ENCODE measurements around the gene WAPL. TPM values are rescaled to one million over a fixed set of nuclear protein-coding genes. Genes with fewer than 3 reads are reported as not detected.

WAPL gene
- total and polyA plus RNA-seq, 9 of the 15 experiments (the other 6 are each of a cell fraction or from before 2014, with no cell fraction given) = 14.3 to 36.4 (median 25.3) TPM

DNA sequence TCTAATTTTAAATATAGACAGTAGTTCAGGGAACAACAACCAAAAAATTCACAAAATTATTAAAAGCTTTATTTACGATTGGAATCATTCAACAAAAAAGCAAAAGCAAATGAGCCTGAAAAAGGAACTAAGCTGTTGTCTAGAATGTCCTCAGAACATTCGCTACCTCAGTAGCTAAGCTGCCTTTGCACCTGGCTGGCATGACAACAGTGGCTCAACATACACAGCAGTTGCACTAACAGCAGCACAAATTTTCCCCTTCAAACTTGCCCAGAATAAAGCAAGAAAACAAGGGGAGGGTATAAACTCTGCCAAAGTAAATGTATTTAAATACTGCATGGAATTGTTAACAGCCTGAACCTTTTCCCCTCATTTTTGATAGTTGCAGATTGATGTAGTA lies 84.6 kb downstream of the WAPL start (continued):
- TF ChIP-seq BACH1 (tag; IDR thresholded peaks at IDR 0.05) = no peak
- TF ChIP-seq ZNF134 (CRISPR knock-in tag; conservative IDR thresholded peaks at IDR 0.05) = no peak
- no peak for TF ChIP-seq EP400 (IDR thresholded peaks at IDR 0.05)

DNA sequence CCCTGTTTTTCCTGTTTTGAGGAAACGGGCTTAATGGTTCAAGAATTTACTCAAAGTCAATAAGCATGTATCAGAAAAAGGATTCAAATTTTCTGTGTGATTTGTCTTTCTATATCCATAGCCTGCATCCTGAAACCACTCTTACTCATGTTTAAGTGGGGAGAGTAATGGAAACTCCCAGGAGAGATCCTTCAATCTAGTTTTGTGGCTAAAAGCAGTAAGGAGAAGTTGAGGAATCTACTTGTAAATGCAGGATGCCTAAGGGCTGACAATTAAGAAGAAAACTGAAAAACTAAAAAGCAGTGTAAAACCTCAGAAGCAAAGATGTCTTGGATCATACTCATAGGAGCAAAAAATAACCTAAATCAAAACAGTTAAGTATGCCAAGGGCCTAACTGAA lies 86.9 kb downstream of the WAPL start:
- TF ChIP-seq, protein P1, sequence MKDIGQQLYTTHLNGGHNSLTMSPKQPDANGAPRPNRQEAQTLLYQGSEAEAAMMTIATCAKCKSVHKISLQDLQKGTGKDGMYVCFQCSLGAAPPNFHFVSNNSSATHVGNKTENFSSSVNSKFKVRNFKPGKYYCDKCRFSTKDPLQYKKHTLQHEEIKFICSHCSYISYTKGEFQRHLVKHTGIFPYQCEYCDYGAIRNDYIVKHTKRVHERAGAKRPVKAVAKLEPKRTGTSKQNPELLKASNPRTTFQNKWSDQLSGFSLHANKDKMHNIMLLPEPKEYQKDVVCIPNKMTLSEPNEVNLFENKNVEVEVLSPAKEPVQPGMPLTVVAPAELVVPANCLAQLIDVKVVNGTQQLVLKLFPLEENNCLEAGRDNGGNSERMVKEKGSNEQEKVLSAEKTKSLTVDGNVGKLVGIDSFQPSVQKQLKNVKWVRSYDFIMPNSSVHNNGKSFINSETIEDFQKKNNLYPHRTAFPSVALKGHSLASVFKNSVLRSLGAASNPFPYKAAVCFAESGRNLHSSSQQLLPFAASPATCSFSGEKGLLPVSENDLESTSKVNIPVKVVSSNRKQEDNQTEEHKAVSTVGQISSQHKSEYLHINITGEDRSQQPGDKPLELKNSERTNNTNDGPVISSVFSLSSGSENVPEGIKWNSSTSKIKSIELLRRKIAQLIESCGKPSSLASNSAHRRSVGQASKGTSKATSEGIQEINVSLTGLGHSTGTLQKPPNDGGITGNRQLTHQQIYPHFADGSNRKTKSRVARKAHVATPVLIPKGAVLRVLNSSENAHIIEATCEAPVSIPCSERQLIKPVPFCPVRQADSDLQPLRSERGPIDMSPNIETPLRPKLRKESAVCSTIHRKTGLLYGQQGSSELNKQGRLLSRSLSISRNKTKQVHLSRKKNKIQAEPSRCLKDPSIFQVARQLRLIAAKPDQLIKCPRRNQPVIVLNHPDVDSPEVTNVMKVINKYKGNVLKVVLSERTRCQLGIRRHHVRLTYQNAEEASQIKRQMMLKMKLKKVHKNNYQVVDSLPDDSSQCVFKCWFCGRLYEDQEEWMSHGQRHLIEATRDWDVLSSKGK (CRISPR knock-in tag; IDR thresholded peaks at IDR 0.05) = no peak
- no peak for TF ChIP-seq ZNF175 (CRISPR knock-in tag; IDR thresholded peaks at IDR 0.05; ENCODE audit: low read depth)
- no peak for TF ChIP-seq DMBX1 (CRISPR knock-in tag; IDR thresholded peaks at IDR 0.05; ENCODE audit: borderline replicate concordance)
- TF ChIP-seq HMG20A (CRISPR knock-in tag; conservative IDR thresholded peaks at IDR 0.05) = no peak
- no peak for TF ChIP-seq ZNF830 (CRISPR knock-in tag; IDR thresholded peaks at IDR 0.05)
- no peak for TF ChIP-seq ZNF165 (CRISPR knock-in tag; IDR thresholded peaks at IDR 0.05; ENCODE audit: borderline replicate concordance)
- TF ChIP-seq, protein P2, sequence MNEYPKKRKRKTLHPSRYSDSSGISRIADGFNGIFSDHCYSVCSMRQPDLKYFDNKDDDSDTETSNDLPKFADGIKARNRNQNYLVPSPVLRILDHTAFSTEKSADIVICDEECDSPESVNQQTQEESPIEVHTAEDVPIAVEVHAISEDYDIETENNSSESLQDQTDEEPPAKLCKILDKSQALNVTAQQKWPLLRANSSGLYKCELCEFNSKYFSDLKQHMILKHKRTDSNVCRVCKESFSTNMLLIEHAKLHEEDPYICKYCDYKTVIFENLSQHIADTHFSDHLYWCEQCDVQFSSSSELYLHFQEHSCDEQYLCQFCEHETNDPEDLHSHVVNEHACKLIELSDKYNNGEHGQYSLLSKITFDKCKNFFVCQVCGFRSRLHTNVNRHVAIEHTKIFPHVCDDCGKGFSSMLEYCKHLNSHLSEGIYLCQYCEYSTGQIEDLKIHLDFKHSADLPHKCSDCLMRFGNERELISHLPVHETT (CRISPR knock-in tag; conservative IDR thresholded peaks at IDR 0.05 in 1 of 2, IDR thresholded peaks at IDR 0.05 in 1 of 2) = no peak
- no peak for TF ChIP-seq KDM4B (IDR thresholded peaks at IDR 0.05; ENCODE audit: borderline replicate concordance in 2 of 2, low read depth in 1 of 2)
- TF ChIP-seq, protein P3, sequence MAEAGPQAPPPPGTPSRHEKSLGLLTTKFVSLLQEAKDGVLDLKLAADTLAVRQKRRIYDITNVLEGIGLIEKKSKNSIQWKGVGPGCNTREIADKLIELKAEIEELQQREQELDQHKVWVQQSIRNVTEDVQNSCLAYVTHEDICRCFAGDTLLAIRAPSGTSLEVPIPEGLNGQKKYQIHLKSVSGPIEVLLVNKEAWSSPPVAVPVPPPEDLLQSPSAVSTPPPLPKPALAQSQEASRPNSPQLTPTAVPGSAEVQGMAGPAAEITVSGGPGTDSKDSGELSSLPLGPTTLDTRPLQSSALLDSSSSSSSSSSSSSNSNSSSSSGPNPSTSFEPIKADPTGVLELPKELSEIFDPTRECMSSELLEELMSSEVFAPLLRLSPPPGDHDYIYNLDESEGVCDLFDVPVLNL (CRISPR knock-in tag; IDR thresholded peaks at IDR 0.05; ENCODE audit: low read depth) = no peak
- ATAC-seq (no peak), DNase-seq (ENCODE audit: extremely low read depth in 1 of 4, low spot score in 3 of 4) (no peak), FAIRE-seq (no peak)
- H3K4me1 ChIP-seq (replicated peaks in 1 of 2; ENCODE audit: control insufficient read depth in 2 of 2, insufficient read depth in 2 of 2, low read length in 2 of 2) = no peaks in the 10 kb centered on the region
- POLR2A ChIA-PET = no interaction called here
- H3K36me3 ChIP-seq (ENCODE audit: control insufficient read depth, insufficient read depth, low read length) = peaks cover 43% of the 10 kb centered on the region; the same call in 2 of the 3 replicates
- H3K9me1 ChIP-seq (ENCODE audit: control insufficient read depth, insufficient read depth, low read length) = no peaks in the 10 kb centered on the region
- H4K20me1 ChIP-seq (replicated peaks; ENCODE audit: control insufficient read depth, insufficient read depth, low read length) = no peaks in the 10 kb centered on the region
- H3K27ac ChIP-seq (ENCODE audit: extremely low read depth, low read depth, low read length) = no peak overlapping the region
- 83% methylated on average over 1 of the region's 1 CpG for WGBS (ENCODE audit: insufficient coverage, low coverage, missing lambda C conversion rate)
- H3K4me2 ChIP-seq (ENCODE audit: insufficient read depth, low read length) = no peak overlapping the region
- CTCF ChIA-PET (ENCODE audit: low intra/inter-chr PET ratio) = no interaction called here
- no peak overlapping the region for H3K9ac ChIP-seq (ENCODE audit: insufficient read depth in 1 of 2, low read depth in 2 of 2, low read length in 2 of 2)
- no peaks in the 10 kb centered on the region for H3K9me3 ChIP-seq (replicated peaks; ENCODE audit: control insufficient read depth, insufficient read depth, low read depth, low read length)
- in situ Hi-C loops (cut with MboI) = no loop called here
- H3K27me3 ChIP-seq (ENCODE audit: control insufficient read depth in 2 of 2, insufficient read depth in 2 of 2, low read length in 2 of 2) = no peaks in the 10 kb centered on the region
- no peaks in the 10 kb centered on the region for H3K79me2 ChIP-seq (ENCODE audit: control insufficient read depth, insufficient read depth, low read length)
- H2AFZ ChIP-seq (ENCODE audit: low read depth, low read length) = no peak overlapping the region
- intact Hi-C loops (cut with micrococcal nuclease) = no loop called here
- BruUV-seq (replicated peaks) = no TSS peak
- no peak overlapping the region for H3K4me3 ChIP-seq

Data from K562 (cell line).